ENCODE data around the gene KCNJ10. TPM values are rescaled to one million over a fixed set of nuclear protein-coding genes. Genes with fewer than 3 reads are reported as not detected.

The KCNJ10 gene
- total RNA-seq, 4 donors from 2014 or later: not detected

- no peak for TF ChIP-seq EP300 (IDR thresholded peaks at IDR 0.05)
- no peak for TF ChIP-seq POLR2AphosphoS5 (IDR thresholded peaks at IDR 0.05)
- no peak for TF ChIP-seq CTCF (IDR thresholded peaks at IDR 0.05)
- TF ChIP-seq POLR2A (IDR thresholded peaks at IDR 0.05): no peak
- no peaks in the 10 kb centered on the region for H3K36me3 ChIP-seq
- 57% methylated on average over 15 of the region's 15 CpGs for WGBS
- peaks cover 3% of the 10 kb centered on the region for H3K4me1 ChIP-seq
- H3K27ac ChIP-seq: no peak overlapping the region
- no peak for DNase-seq (ENCODE audit: low spot score in 2 of 2)
- H3K4me3 ChIP-seq: no peak overlapping the region
- no peaks in the 10 kb centered on the region for H3K9me3 ChIP-seq
- peaks cover 13% of the 10 kb centered on the region for H3K27me3 ChIP-seq
Observed at GRCh38 chr1:160061369-160062229, 8.4 kb downstream of the KCNJ10 start.

- H3K27me3 ChIP-seq: peaks cover 18% of the 10 kb centered on the region
- WGBS: 52% methylated on average over 2 of the region's 2 CpGs
Observed at GRCh38 chr1:160058087-160058486, 11.9 kb downstream of the KCNJ10 start.

GRCh38 chr1:160056648-160057169, 13.3 kb downstream of the KCNJ10 start:
- no peak overlapping the region for H3K27ac ChIP-seq
- H3K36me3 ChIP-seq: no peaks in the 10 kb centered on the region
- peaks cover 2% of the 10 kb centered on the region for H3K4me1 ChIP-seq
- no peak for DNase-seq (ENCODE audit: low spot score in 2 of 2)
- WGBS: 79% methylated on average over 1 of the region's 1 CpG
- TF ChIP-seq POLR2AphosphoS5 (IDR thresholded peaks at IDR 0.05): no peak
- TF ChIP-seq EP300 (IDR thresholded peaks at IDR 0.05): no peak
- no peak for TF ChIP-seq POLR2A (IDR thresholded peaks at IDR 0.05)
- TF ChIP-seq CTCF (IDR thresholded peaks at IDR 0.05): no peak
- no peak overlapping the region for H3K4me3 ChIP-seq
- peaks cover 15% of the 10 kb centered on the region for H3K27me3 ChIP-seq
- no peaks in the 10 kb centered on the region for H3K9me3 ChIP-seq

More at GRCh38 chr1:160058087-160058486, 11.9 kb downstream of the KCNJ10 start:
- H3K4me3 ChIP-seq: no peak overlapping the region
- H3K4me1 ChIP-seq: peaks cover 3% of the 10 kb centered on the region
- no peaks in the 10 kb centered on the region for H3K9me3 ChIP-seq
- no peaks in the 10 kb centered on the region for H3K36me3 ChIP-seq
- DNase-seq (ENCODE audit: low spot score in 2 of 2): no peak
- H3K27ac ChIP-seq: no peak overlapping the region
- no peak for TF ChIP-seq EP300 (IDR thresholded peaks at IDR 0.05)

GRCh38 chr1:160053548-160054365, 16.2 kb downstream of the KCNJ10 start:
- Histone ChIP-seq H3K27me3 (peaks cover 10% of the 10 kb centered on the region), H3K36me3 (no peaks in the 10 kb centered on the region), H3K4me1 (no peaks in the 10 kb centered on the region), H3K4me3 (no peak overlapping the region), H3K27ac (no peak overlapping the region), H3K9me3 (no peaks in the 10 kb centered on the region)
- DNase-seq (ENCODE audit: low spot score in 2 of 2): no peak
- TF ChIP-seq EP300 (IDR thresholded peaks at IDR 0.05) (no peak), POLR2A (IDR thresholded peaks at IDR 0.05) (no peak), CTCF (IDR thresholded peaks at IDR 0.05) (no peak), POLR2AphosphoS5 (IDR thresholded peaks at IDR 0.05) (no peak)
- WGBS: 66% methylated on average over 7 of the region's 7 CpGs

GRCh38 chr1:160052936-160053335, 17.0 kb downstream of the KCNJ10 start:
- Histone ChIP-seq H3K4me3 (no peak overlapping the region), H3K4me1 (no peaks in the 10 kb centered on the region), H3K9me3 (no peaks in the 10 kb centered on the region), H3K27me3 (peaks cover 10% of the 10 kb centered on the region), H3K36me3 (no peaks in the 10 kb centered on the region), H3K27ac (no peak overlapping the region)
- TF ChIP-seq POLR2AphosphoS5 (IDR thresholded peaks at IDR 0.05) (no peak), CTCF (IDR thresholded peaks at IDR 0.05) (no peak), EP300 (IDR thresholded peaks at IDR 0.05) (no peak), POLR2A (IDR thresholded peaks at IDR 0.05) (no peak)
- no peak for DNase-seq (ENCODE audit: low spot score in 2 of 2)
- 61% methylated on average over 6 of the region's 6 CpGs for WGBS

Data from suprapubic skin (tissue), 4 donors.